Measurements from ENCODE around the gene MIF4GD.
"Not testable (repeated sequence)": the region's sequence is repeated elsewhere in the genome, so short reads cannot be mapped to it uniquely, and the experiment has no call there.

The MIF4GD gene

DNA sequence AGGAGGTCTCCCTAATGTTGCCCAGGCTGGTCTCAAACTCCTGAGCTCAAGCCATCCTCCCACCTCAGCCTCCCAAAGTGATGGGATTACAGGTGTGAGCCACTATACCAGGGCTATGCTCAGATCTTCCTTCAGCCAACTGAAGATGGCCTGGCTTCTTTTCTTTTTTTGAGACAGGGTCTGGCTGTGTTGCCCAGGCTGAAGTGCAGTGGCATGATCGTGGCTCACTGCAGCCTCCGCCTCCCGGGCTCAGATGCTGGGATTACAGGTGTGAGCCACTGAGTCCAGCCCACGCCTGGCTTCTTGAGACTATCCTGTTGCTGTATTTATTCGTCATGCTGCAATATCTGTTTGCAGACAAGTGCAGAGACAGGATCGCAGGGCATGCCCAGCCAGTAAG, 14.1 kb upstream of the MIF4GD start:
- Histone ChIP-seq H3K9ac (ENCODE audit: low read depth, low read length) (no peak overlapping the region), H3K4me3 (ENCODE audit: low read length) (no peak overlapping the region), H3K27me3 (ENCODE audit: insufficient read depth, low read length) (no peaks in the 10 kb centered on the region; the same call in 1 of the 2 replicates), H3K9me3 (ENCODE audit: insufficient read depth, low read depth, low read length) (no peaks in the 10 kb centered on the region), H3K27ac (ENCODE audit: low read length) (no peak overlapping the region), H3K36me3 (ENCODE audit: insufficient read depth, low read depth, low read length) (peaks cover 26% of the 10 kb centered on the region), H3K4me1 (ENCODE audit: insufficient read depth, low read length) (peaks cover 2% of the 10 kb centered on the region; the same call in 1 of the 2 replicates)

DNA sequence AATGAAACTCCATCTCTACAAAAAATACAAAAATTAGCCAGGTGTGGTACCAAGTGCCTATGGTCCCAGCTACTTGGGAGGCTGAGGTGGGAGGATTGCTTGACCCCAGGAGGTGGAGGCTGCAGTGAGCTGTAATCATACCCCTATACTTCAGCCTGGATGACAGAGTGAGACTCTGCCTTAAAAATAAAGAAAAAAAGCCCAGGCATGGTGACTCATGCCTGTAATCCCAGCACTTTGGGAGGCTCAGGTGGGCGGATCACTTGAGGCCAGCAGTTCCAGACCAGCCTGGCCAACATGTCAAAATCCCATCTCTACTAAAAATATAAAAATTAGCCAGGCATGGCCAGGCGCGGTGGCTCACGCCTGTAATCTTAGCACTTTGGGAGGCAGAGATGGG, 9.2 kb upstream of the MIF4GD start:
- H3K36me3 ChIP-seq (ENCODE audit: insufficient read depth, low read depth, low read length): peaks cover 21% of the 10 kb centered on the region
- H3K27ac ChIP-seq (ENCODE audit: low read length); H3K9ac ChIP-seq (ENCODE audit: low read depth, low read length); H3K27me3 ChIP-seq (ENCODE audit: insufficient read depth, low read length); H3K4me3 ChIP-seq (ENCODE audit: low read length); H3K9me3 ChIP-seq (ENCODE audit: insufficient read depth, low read depth, low read length); H3K4me1 ChIP-seq (ENCODE audit: insufficient read depth, low read length): not testable (repeated sequence)

DNA sequence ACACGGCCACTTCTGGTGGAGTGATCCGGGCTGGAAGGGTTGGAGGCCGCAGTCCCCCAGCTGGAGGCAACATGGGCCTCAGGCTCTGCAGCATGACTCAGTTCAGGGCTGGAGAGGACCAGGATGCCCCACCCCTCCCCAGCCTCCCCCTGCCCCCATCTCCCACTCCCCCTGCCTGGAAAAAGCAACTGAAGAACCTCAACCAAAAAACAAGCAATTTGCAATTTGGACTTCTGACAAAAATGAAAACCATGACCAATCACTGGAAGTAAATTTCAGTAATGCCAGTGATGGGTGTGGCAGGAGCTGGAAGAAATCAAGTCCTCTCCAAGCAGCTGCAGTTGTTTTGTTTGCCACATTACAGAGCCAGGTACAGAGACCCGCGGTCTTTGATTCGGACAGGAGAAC, 6.6 kb upstream of the MIF4GD start:
- Histone ChIP-seq H3K4me1 (ENCODE audit: insufficient read depth, low read length) (no peaks in the 10 kb centered on the region), H3K36me3 (ENCODE audit: insufficient read depth, low read depth, low read length) (peaks cover 17% of the 10 kb centered on the region), H3K27me3 (ENCODE audit: insufficient read depth, low read length) (no peaks in the 10 kb centered on the region), H3K9me3 (ENCODE audit: insufficient read depth, low read depth, low read length) (no peaks in the 10 kb centered on the region), H3K27ac (ENCODE audit: low read length) (no peak overlapping the region), H3K4me3 (ENCODE audit: low read length) (no peak overlapping the region), H3K9ac (ENCODE audit: low read depth, low read length) (no peak overlapping the region)

DNA sequence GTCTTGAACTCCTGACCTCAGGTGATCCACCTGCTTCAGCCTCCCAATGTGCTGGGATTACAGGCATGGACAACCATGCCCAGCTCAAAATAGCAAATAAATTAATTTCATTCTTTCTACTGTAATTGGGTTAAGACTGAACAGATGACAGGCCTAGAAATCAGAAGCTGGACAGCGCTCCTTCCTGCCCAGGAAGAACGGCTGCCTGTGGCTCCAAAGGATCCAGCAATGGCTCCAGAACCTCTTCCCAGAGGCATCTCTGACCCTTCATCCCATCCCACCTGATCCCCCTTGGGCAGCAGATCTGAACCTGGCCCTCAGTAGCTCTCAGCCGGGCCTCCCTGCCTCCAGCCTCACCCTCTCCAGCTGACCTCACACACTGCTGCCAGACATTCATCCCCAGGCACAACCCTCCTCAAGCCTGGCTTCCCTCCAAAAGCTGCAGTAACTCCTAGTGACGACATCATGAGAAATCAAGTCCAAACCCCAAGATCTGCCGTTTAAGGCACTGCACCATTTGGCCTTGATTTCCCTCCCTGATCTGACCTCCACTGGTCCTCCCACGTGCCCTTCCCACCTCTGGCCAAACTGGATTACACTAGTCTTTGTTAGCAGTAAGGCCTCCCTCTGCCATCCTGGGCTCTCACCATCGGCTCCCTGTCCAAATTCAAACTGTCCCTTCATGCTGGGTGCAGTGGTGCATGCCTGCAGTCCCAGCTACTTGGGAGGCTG, 3.1 kb upstream of the MIF4GD start:
- H3K9ac ChIP-seq (ENCODE audit: low read depth, low read length): no peak overlapping the region
- no peaks in the 10 kb centered on the region for H3K4me1 ChIP-seq (ENCODE audit: insufficient read depth, low read length)
- peaks cover 13% of the 10 kb centered on the region for H3K36me3 ChIP-seq (ENCODE audit: insufficient read depth, low read depth, low read length)
- H3K4me3 ChIP-seq (ENCODE audit: low read length): no peak overlapping the region
- H3K27ac ChIP-seq (ENCODE audit: low read length): no peak overlapping the region
- no peaks in the 10 kb centered on the region for H3K9me3 ChIP-seq (ENCODE audit: insufficient read depth, low read depth, low read length)
- no peaks in the 10 kb centered on the region; the same call in 1 of the 2 replicates for H3K27me3 ChIP-seq (ENCODE audit: insufficient read depth, low read length)

DNA sequence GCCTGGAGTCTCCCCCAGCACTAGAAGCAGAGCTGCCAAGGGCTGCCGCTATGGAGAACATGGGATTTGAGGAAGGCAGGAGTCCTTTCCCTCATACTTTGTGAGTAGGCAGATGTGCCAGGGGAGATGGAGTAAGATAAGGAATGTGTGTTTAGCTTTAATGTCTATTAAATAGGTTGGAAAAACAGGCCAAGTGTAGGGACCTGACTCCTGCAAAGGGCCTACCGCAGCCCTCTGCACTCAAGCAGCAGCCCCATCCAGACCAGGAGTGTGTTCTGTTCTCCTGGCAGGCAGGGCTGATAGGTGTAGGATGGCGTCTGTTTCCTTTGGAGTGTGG, 1.8 kb upstream of the MIF4GD start:
- H3K27ac ChIP-seq (ENCODE audit: low read length): no peak overlapping the region
- H3K4me1 ChIP-seq (ENCODE audit: insufficient read depth, low read length): no peaks in the 10 kb centered on the region
- no peaks in the 10 kb centered on the region for H3K9me3 ChIP-seq (ENCODE audit: insufficient read depth, low read depth, low read length)
- no peaks in the 10 kb centered on the region; the same call in 1 of the 2 replicates for H3K27me3 ChIP-seq (ENCODE audit: insufficient read depth, low read length)
- H3K36me3 ChIP-seq (ENCODE audit: insufficient read depth, low read depth, low read length): peaks cover 13% of the 10 kb centered on the region
- no peak overlapping the region for H3K9ac ChIP-seq (ENCODE audit: low read depth, low read length)
- H3K4me3 ChIP-seq (ENCODE audit: low read length): no peak overlapping the region

DNA sequence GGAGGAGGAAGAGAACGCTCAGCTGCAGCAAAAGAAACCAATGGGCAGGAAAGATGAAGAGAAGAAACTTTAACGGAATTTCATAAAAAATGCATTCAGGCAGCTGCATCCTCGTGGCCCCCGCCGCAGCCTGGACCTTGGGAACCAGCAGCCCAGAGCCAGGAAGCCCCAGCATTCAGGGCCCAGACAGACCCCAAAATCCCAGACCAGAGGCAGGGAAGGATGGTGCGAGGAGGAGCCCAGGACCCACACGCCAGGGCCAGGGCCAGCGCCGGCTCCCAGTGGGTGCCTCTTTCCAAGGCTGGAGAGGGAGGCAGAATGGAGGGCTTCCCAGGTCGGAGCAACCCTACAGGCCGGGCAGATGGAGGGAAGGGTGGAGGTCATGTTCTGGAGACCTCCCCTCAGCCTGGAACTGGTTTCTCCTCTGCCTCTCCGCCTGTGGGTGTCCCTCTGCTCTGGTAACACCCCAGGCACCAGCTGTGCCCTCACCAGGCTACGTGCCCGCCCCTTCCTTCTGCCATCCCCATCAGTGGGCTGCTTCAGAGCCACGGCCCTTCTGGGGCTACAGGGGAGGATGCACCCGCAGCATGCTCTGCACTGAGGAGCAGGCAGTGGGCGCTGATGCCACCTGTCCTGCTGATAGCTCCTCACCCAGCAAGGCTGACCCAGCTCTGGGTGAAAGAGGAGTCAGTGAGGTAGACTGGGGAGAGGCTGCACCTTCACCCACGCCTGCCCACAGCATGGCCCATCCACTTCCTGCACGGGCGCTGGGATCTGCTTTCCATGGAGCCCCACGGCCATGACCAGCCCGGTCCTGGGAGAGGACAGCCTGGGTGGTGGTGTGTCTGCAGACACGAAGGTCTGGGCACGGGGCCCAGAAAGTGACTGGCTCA, 1.2 kb upstream of the MIF4GD start:
- H3K4me1 ChIP-seq (ENCODE audit: insufficient read depth, low read length): no peaks in the 10 kb centered on the region
- H3K27ac ChIP-seq (ENCODE audit: low read length): no peak overlapping the region

DNA sequence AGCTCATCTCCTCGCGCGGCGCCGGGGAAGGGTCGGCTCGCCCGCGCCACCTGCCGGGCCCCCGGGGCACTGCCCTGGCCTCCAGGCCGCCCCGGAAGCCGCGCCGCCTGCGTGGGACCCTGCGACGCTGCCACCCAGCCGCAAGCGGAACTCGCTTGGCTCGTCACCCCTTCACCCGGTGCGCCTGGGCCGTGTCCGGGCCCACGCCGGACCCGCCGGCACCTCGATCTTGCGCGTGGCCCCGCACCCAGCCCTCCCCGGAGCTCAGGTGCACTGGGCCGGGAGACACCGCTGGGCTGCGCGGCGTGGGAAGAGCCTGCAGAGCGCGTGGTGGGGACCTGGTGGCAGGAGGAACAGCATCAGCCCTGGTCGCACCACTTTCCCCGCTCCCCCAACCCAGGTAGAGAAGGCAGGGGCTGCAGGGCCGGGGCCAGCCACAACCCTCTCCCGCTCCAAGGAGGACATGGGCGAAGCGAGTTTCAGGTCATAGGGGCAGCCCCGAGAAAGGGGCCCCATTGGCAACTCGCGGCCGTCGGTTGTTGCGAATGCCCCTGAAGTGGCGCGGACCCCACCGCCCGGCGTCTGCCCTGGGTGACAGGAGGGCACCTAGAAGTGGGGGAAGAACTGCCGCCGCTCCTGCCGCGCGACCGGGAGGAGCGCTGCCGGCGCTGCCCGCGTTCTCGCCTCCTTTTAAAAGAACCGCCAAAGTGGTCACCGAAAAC, 363 bp upstream of the MIF4GD start:
- Histone ChIP-seq H3K9ac (ENCODE audit: low read depth, low read length) (peak overlapping the region; percentile 78), H3K36me3 (ENCODE audit: insufficient read depth, low read depth, low read length) (peaks cover 16% of the 10 kb centered on the region), H3K4me1 (ENCODE audit: insufficient read depth, low read length) (no peaks in the 10 kb centered on the region), H3K9me3 (ENCODE audit: insufficient read depth, low read depth, low read length) (no peaks in the 10 kb centered on the region), H3K4me3 (ENCODE audit: low read length) (peak overlapping the region; percentile 79), H3K27me3 (ENCODE audit: insufficient read depth, low read length) (no peaks in the 10 kb centered on the region; the same call in 1 of the 2 replicates), H3K27ac (ENCODE audit: low read length) (no peak overlapping the region)

More for the DNA sequence above, 1.2 kb upstream of the MIF4GD start:
- no peaks in the 10 kb centered on the region; the same call in 1 of the 2 replicates for H3K27me3 ChIP-seq (ENCODE audit: insufficient read depth, low read length)
- no peaks in the 10 kb centered on the region for H3K9me3 ChIP-seq (ENCODE audit: insufficient read depth, low read depth, low read length)
- H3K36me3 ChIP-seq (ENCODE audit: insufficient read depth, low read depth, low read length): peaks cover 12% of the 10 kb centered on the region
- peak overlapping the region; percentile 79 for H3K4me3 ChIP-seq (ENCODE audit: low read length)
- peak overlapping the region; percentile 78; the same call in 1 of the 2 replicates for H3K9ac ChIP-seq (ENCODE audit: low read depth, low read length)

DNA sequence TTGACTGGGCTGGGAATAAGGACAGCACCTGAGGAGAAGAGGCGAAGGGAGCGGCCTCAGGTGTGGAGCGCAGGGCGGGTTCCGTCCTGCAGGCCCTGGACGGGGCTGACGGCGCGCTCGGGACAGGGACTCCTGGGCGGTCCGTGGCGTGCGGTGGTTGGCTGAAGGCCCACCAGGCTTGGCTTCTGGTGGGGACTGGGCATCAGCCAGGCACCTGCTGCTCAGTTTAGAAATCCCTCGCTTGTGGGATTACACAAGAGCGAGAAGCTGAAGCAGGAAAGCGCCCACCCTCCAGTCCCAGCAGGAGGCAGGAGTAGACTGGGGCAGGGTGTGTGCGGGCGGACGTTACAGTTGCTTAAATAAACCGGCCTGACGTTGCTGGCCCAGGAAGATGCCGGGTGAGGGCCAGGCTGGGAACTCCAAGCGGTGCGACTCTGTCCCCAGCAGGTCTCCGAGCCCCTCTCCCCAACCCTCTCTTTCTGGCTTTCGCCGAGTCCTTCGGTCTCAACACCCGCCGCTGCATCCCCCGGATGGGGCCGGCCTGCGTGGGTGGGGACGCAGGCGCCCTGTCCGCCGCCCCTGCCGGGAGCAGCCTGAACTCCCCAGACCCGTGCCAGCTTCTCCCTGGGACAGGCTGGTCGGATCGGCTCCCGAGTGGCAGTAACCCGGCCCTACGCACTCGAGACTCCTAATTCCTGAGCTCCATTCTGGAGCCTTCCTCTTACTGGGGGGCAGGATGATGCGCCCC, 639 bp downstream of the MIF4GD start:
- peak overlapping the region; percentile 90 for H3K4me3 ChIP-seq (ENCODE audit: low read length)
- H3K27me3 ChIP-seq (ENCODE audit: insufficient read depth, low read length): no peaks in the 10 kb centered on the region; the same call in 1 of the 2 replicates
- H3K27ac ChIP-seq (ENCODE audit: low read length): no peak overlapping the region
- peak overlapping the region; percentile 86 for H3K9ac ChIP-seq (ENCODE audit: low read depth, low read length)
- peaks cover 26% of the 10 kb centered on the region for H3K36me3 ChIP-seq (ENCODE audit: insufficient read depth, low read depth, low read length)
- no peaks in the 10 kb centered on the region for H3K9me3 ChIP-seq (ENCODE audit: insufficient read depth, low read depth, low read length)
- no peaks in the 10 kb centered on the region for H3K4me1 ChIP-seq (ENCODE audit: insufficient read depth, low read length)

DNA sequence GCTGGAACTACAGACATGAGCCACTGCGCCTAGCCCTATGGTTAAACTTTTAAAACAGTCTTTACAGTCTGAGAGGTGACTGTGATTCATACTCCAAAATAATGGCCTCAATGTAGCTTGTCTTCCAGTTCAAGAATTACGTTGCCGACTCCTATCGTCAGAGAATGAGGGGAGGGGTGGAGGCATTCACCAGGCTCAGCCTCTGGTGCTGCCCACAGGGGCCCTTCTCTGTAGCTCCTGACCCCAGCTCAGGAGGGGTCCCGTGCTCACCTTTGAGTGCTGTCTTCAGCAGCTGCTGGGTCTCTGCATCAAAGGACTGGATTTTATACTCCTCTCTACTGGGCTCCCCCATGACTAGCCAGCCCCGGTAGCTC, 1.2 kb downstream of the MIF4GD start:
- Histone ChIP-seq H3K9me3 (ENCODE audit: insufficient read depth, low read depth, low read length) (no peaks in the 10 kb centered on the region), H3K9ac (ENCODE audit: low read depth, low read length) (peak overlapping the region; percentile 86; the same call in 1 of the 2 replicates), H3K4me3 (ENCODE audit: low read length) (peak overlapping the region; percentile 90), H3K4me1 (ENCODE audit: insufficient read depth, low read length) (no peaks in the 10 kb centered on the region), H3K36me3 (ENCODE audit: insufficient read depth, low read depth, low read length) (peaks cover 28% of the 10 kb centered on the region), H3K27me3 (ENCODE audit: insufficient read depth, low read length) (no peaks in the 10 kb centered on the region; the same call in 1 of the 2 replicates), H3K27ac (ENCODE audit: low read length) (no peak overlapping the region)

DNA sequence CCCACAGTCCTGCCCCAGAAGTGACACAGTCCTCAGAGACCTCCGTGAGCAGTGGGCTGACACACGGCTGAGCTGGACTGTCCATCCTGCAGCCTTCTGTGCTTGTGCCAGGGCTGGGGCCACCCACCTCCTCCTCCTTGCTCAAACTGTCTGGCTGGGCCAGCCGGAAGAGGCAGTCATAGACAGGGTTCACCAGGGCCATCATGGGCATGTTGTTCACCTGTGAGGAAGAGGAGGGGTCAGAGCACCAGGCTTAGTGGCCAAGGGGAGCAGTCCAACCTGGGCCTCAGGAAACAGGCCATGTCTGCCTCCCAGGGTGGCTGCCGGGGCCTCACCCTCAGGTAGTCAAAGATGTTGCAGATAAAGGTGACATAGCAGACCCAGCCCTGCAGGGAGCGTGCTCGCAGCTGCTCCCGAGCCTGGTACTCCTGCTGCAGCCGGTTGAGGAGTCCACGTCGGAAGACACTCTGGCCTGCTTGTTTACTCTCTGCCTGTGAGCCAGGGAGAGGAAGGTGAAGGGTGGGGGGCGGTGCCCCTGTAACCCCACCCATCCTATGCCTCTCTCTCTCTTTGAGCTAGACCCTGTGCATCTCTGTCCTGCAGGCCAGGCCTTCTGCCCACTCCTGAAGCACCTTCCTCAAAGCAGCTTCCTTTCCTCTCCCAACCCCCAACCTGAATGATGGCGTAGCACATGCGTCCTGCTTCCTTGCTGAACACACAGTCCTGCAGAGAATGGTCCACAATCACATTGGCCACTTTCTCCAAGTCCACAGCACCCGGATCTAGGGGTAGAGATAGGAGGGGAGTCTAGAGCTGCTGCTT, 3.4 kb downstream of the MIF4GD start:
- H3K9ac ChIP-seq (ENCODE audit: low read depth, low read length): peak overlapping the region; percentile 28; the same call in 1 of the 2 replicates
- H3K4me3 ChIP-seq (ENCODE audit: low read length): no peak overlapping the region
- H3K4me1 ChIP-seq (ENCODE audit: insufficient read depth, low read length): no peaks in the 10 kb centered on the region
- H3K36me3 ChIP-seq (ENCODE audit: insufficient read depth, low read depth, low read length): peaks cover 45% of the 10 kb centered on the region
- H3K9me3 ChIP-seq (ENCODE audit: insufficient read depth, low read depth, low read length): no peaks in the 10 kb centered on the region
- H3K27me3 ChIP-seq (ENCODE audit: insufficient read depth, low read length): no peaks in the 10 kb centered on the region; the same call in 1 of the 2 replicates
- H3K27ac ChIP-seq (ENCODE audit: low read length): no peak overlapping the region

Measured in iPS-20b (cell line).